NB4 (cell line): ENCODE data around the gene UMPS.

Experiments used
- CTCF ChIP-seq: IDR thresholded peaks from one replicate; pipeline ENCODE4 v1.5.1; 2012; ENCODE audit warnings: low read depth, low read length
- MAX ChIP-seq: IDR thresholded peaks from 2 replicates; pipeline ENCODE4 v1.6.1; 2011; ENCODE audit warnings: low read depth, low read length
- MYC ChIP-seq: IDR thresholded peaks from 2 replicates; pipeline ENCODE4 v1.6.1; 2011; ENCODE audit warnings: low read depth, low read length
- POLR2A ChIP-seq: IDR thresholded peaks from 2 replicates; pipeline ENCODE4 v1.6.1; 2011; ENCODE audit warnings: mild to moderate bottlenecking; ENCODE audit not compliant: insufficient read length; ENCODE audit errors: extremely low read depth

GRCh38 chr3:124792341-124793040, 62.2 kb downstream of the UMPS start:
- no peak for TF ChIP-seq CTCF
- TF ChIP-seq POLR2A, result no peak
- no peak for TF ChIP-seq MAX
- TF ChIP-seq MYC, result no peak
